ENCODE results near the gene CDR2L.

The CDR2L gene

DNA sequence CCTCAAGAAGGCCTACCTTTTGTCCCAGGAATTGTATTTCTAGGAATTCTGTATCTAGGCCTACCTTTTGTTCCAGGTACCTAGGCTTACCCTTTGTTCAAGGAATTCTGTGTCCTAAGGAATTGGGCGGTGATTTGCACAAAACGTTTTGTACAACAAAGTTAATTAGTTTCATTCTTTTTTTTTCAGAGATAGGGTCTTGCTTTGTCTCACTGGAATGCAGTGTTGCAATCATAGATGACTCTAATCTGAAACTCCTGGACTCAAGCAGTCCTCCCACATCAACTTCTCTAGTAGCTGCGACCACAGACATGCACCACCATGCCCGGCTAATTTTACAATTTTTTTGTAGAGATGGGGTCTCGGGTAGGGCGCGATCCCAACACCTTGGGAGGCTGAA, 7.0 kb downstream of the CDR2L start:
- Mint-ChIP-seq H3K27ac (no peak overlapping the region), H3K9me3 (no peaks in the 10 kb centered on the region), H3K4me3 (no peak overlapping the region), H3K4me1 (peaks cover 34% of the 10 kb centered on the region), H3K36me3 (ENCODE audit: low read depth) (peaks cover 4% of the 10 kb centered on the region), H3K27me3 (ENCODE audit: low read depth, poor library complexity) (peaks cover 3% of the 10 kb centered on the region)
- DNase-seq, result no peak
- TF ChIP-seq, protein P1, sequence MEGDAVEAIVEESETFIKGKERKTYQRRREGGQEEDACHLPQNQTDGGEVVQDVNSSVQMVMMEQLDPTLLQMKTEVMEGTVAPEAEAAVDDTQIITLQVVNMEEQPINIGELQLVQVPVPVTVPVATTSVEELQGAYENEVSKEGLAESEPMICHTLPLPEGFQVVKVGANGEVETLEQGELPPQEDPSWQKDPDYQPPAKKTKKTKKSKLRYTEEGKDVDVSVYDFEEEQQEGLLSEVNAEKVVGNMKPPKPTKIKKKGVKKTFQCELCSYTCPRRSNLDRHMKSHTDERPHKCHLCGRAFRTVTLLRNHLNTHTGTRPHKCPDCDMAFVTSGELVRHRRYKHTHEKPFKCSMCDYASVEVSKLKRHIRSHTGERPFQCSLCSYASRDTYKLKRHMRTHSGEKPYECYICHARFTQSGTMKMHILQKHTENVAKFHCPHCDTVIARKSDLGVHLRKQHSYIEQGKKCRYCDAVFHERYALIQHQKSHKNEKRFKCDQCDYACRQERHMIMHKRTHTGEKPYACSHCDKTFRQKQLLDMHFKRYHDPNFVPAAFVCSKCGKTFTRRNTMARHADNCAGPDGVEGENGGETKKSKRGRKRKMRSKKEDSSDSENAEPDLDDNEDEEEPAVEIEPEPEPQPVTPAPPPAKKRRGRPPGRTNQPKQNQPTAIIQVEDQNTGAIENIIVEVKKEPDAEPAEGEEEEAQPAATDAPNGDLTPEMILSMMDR (IDR thresholded peaks at IDR 0.05), result no peak

DNA sequence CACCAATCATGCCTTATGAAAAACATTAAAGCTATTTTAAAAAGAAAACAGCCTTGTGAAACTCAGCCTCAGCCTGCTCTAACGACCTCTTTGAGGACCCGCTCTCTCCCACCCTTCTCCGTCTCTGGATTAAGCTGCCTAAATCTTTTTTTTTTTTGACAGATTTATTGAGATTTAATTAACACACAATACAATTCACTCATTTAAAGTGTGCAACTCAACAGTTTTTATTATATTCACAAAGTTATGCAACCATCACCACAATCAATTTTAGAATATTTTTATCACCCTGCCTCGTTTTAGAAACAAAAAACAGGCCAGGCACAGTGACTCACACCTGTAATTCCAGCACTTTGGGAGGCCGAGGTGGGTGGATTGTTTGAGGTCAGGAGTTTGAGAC, 8.4 kb downstream of the CDR2L start:
- DNase-seq, result no peak
- no peak overlapping the region for H3K4me3 Mint-ChIP-seq
- no peak overlapping the region for H3K27ac Mint-ChIP-seq
- peaks cover 25% of the 10 kb centered on the region for H3K4me1 Mint-ChIP-seq
- TF ChIP-seq, protein P1 (IDR thresholded peaks at IDR 0.05), result no peak
- H3K27me3 Mint-ChIP-seq (ENCODE audit: low read depth, poor library complexity), result peaks cover under 1% of the 10 kb centered on the region
- H3K9me3 Mint-ChIP-seq, result no peaks in the 10 kb centered on the region
- H3K36me3 Mint-ChIP-seq (ENCODE audit: low read depth), result peaks cover 4% of the 10 kb centered on the region

DNA sequence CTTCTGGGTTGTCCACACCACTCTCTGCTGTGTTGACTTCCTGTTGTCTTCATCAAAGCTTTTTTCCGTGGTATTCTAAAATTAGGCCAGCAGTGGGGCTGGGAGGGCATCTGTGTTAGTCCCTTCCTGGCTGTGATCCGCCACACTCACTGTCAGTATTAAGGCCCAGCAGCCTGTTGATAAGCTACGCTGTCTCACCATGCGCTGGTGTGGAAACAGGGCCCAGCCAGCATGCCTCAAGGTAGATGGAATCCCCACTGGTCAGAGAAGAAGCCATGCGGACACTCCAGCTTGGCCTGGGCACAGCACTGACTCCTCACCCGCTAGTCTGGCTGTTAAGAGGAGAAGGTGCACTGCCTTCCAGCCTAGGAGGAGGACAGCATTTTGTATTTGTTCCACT, 11.4 kb downstream of the CDR2L start:
- Mint-ChIP-seq H3K9me3 (no peaks in the 10 kb centered on the region), H3K4me3 (no peak overlapping the region), H3K27ac (no peak overlapping the region), H3K4me1 (peaks cover 3% of the 10 kb centered on the region), H3K27me3 (ENCODE audit: low read depth, poor library complexity) (no peaks in the 10 kb centered on the region), H3K36me3 (ENCODE audit: low read depth) (peaks cover 8% of the 10 kb centered on the region)
- DNase-seq, result no peak
- TF ChIP-seq, protein P1 (IDR thresholded peaks at IDR 0.05), result no peak

DNA sequence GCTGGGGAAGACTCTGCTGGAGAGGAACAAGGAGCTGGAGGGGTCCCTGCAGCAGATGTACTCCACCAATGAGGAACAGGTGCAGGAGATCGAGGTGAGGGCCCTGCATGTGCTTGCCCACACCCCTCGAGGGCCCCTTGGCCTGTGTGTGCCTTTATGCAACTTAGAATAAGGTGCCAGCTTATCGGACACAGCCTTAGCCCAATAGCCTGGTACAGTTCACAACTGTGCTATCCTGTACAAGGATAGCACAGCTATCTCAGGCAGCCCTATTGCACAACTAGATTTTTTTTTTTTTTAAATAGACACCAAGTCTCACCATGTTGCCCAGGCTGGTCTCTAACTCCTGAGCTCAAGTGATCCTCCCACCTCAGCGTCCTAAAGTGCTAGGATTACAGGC, 12.1 kb downstream of the CDR2L start:
- peaks cover 8% of the 10 kb centered on the region for H3K36me3 Mint-ChIP-seq (ENCODE audit: low read depth)
- H3K4me1 Mint-ChIP-seq, result no peaks in the 10 kb centered on the region
- no peak for DNase-seq
- no peak overlapping the region for H3K27ac Mint-ChIP-seq
- TF ChIP-seq, protein P1 (IDR thresholded peaks at IDR 0.05), result no peak
- H3K27me3 Mint-ChIP-seq (ENCODE audit: low read depth, poor library complexity), result no peaks in the 10 kb centered on the region
- no peaks in the 10 kb centered on the region for H3K9me3 Mint-ChIP-seq
- no peak overlapping the region for H3K4me3 Mint-ChIP-seq

DNA sequence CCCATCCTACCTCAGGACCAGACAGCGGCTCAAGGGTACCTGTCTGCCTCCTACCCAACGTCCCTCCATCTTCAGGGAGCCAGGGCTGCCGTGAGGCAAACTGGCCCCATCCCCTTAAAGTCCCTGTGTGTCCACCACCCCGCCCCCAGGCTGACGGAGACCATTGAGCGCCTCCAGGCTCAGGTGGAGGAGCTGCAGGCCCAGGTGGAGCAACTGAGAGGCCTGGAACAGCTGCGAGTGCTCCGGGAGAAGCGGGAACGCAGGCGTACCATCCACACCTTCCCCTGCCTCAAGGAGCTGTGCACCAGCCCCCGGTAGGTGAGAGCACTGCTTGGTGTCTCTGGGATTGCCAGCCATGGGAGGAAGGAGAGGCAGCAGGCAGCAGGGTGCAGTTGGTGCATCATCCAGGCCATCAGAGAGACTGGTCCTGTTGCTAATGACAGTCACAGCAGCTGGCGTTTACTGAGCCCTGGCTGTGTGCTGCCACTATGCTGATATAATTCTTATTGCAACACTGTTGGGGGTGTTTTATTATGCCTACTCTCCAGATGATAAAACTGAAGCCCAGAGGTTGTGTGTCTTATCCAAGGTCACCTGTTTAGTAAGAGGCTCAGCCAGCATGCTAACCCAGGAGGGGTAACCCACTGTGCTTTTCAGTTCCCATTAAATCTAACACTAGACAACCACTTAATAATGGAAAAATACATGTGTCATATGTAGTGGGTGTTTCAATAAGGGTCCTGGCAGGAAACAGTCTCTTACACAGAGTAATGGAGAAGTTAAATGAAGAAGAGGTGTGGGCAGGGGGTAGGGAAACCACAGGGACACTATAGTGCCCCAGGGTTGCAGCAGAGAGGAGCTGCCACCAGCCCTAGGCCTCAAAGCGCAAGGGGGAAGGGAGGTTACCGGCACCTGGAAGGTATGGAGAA, 14.7 kb downstream of the CDR2L start:
- H3K36me3 Mint-ChIP-seq (ENCODE audit: low read depth), result peaks cover 4% of the 10 kb centered on the region

More for the DNA sequence above, 14.7 kb downstream of the CDR2L start:
- Mint-ChIP-seq H3K4me1 (no peaks in the 10 kb centered on the region), H3K27ac (no peak overlapping the region), H3K9me3 (no peaks in the 10 kb centered on the region), H3K27me3 (ENCODE audit: low read depth, poor library complexity) (no peaks in the 10 kb centered on the region), H3K4me3 (no peak overlapping the region)
- TF ChIP-seq, protein P1 (IDR thresholded peaks at IDR 0.05), result no peak
- no peak for DNase-seq
